ENCODE measurements around the gene CLPSL1. TPM values are rescaled to one million over a fixed set of nuclear protein-coding genes. Genes with fewer than 3 reads are reported as not detected.
A peak's percentile ranks its signal among the peaks of the same experiment; 100 is the strongest.

The CLPSL1 gene
- total and polyA plus RNA-seq, 2 of the 13 experiments (the other 11 are each of a cell fraction or from before 2014, with no cell fraction given), result not detected

DNA sequence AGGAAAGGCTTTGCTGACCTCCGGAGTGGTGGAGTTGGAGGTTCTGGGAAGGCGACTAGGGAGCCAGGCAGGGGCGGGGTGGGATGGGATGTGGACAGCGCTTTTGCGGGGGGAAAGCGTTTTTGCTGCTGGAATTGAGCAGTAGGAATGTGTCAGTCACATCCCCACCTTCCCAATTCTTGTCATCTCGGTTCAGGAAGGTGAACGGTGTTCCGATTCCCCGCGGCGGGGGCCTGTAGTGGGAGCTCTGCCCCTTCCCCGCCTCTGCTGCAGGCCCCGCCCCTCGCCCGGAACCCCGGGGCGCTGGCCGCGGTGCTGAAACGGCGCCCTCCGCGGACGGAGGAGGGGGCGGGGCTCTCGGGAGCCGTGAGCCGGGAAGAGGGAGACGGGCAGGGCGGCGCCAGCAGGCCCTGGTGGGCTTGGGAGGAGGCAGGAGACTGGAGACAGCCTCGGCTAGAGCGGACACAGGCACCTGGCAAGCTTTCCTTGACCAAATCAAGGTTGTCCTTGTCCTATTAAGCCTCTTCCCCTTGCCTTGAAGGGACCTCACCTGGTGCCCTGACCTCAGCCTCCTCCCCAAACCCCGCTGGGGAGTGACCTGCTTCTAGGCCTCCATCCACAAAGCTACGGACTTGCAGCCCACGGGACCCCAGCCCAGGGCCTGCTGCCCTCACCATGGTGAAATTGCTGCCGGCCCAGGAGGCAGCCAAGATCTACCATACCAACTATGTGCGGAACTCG lies 24.3 kb downstream of the CLPSL1 start, which contains the start of gene LHFPL5 (continued):
- TF ChIP-seq, protein P1, sequence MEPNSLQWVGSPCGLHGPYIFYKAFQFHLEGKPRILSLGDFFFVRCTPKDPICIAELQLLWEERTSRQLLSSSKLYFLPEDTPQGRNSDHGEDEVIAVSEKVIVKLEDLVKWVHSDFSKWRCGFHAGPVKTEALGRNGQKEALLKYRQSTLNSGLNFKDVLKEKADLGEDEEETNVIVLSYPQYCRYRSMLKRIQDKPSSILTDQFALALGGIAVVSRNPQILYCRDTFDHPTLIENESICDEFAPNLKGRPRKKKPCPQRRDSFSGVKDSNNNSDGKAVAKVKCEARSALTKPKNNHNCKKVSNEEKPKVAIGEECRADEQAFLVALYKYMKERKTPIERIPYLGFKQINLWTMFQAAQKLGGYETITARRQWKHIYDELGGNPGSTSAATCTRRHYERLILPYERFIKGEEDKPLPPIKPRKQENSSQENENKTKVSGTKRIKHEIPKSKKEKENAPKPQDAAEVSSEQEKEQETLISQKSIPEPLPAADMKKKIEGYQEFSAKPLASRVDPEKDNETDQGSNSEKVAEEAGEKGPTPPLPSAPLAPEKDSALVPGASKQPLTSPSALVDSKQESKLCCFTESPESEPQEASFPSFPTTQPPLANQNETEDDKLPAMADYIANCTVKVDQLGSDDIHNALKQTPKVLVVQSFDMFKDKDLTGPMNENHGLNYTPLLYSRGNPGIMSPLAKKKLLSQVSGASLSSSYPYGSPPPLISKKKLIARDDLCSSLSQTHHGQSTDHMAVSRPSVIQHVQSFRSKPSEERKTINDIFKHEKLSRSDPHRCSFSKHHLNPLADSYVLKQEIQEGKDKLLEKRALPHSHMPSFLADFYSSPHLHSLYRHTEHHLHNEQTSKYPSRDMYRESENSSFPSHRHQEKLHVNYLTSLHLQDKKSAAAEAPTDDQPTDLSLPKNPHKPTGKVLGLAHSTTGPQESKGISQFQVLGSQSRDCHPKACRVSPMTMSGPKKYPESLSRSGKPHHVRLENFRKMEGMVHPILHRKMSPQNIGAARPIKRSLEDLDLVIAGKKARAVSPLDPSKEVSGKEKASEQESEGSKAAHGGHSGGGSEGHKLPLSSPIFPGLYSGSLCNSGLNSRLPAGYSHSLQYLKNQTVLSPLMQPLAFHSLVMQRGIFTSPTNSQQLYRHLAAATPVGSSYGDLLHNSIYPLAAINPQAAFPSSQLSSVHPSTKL (CRISPR knock-in tag; IDR thresholded peaks at IDR 0.05), result peak; percentile 91
- TF ChIP-seq SRSF1 (optimal IDR thresholded peaks at IDR 0.05; ENCODE audit: low read depth, low read length), result peak; percentile 72
- TF ChIP-seq HNF4G (IDR thresholded peaks at IDR 0.05; ENCODE audit: borderline replicate concordance, low read depth, low read length), result no peak
- TF ChIP-seq HNF4G (CRISPR knock-in tag; IDR thresholded peaks at IDR 0.05; ENCODE audit: borderline replicate concordance, low read depth), result 0 out of 2 replicates have a peak, but pooled peaks have one; percentile 56
- TF ChIP-seq, protein P2, sequence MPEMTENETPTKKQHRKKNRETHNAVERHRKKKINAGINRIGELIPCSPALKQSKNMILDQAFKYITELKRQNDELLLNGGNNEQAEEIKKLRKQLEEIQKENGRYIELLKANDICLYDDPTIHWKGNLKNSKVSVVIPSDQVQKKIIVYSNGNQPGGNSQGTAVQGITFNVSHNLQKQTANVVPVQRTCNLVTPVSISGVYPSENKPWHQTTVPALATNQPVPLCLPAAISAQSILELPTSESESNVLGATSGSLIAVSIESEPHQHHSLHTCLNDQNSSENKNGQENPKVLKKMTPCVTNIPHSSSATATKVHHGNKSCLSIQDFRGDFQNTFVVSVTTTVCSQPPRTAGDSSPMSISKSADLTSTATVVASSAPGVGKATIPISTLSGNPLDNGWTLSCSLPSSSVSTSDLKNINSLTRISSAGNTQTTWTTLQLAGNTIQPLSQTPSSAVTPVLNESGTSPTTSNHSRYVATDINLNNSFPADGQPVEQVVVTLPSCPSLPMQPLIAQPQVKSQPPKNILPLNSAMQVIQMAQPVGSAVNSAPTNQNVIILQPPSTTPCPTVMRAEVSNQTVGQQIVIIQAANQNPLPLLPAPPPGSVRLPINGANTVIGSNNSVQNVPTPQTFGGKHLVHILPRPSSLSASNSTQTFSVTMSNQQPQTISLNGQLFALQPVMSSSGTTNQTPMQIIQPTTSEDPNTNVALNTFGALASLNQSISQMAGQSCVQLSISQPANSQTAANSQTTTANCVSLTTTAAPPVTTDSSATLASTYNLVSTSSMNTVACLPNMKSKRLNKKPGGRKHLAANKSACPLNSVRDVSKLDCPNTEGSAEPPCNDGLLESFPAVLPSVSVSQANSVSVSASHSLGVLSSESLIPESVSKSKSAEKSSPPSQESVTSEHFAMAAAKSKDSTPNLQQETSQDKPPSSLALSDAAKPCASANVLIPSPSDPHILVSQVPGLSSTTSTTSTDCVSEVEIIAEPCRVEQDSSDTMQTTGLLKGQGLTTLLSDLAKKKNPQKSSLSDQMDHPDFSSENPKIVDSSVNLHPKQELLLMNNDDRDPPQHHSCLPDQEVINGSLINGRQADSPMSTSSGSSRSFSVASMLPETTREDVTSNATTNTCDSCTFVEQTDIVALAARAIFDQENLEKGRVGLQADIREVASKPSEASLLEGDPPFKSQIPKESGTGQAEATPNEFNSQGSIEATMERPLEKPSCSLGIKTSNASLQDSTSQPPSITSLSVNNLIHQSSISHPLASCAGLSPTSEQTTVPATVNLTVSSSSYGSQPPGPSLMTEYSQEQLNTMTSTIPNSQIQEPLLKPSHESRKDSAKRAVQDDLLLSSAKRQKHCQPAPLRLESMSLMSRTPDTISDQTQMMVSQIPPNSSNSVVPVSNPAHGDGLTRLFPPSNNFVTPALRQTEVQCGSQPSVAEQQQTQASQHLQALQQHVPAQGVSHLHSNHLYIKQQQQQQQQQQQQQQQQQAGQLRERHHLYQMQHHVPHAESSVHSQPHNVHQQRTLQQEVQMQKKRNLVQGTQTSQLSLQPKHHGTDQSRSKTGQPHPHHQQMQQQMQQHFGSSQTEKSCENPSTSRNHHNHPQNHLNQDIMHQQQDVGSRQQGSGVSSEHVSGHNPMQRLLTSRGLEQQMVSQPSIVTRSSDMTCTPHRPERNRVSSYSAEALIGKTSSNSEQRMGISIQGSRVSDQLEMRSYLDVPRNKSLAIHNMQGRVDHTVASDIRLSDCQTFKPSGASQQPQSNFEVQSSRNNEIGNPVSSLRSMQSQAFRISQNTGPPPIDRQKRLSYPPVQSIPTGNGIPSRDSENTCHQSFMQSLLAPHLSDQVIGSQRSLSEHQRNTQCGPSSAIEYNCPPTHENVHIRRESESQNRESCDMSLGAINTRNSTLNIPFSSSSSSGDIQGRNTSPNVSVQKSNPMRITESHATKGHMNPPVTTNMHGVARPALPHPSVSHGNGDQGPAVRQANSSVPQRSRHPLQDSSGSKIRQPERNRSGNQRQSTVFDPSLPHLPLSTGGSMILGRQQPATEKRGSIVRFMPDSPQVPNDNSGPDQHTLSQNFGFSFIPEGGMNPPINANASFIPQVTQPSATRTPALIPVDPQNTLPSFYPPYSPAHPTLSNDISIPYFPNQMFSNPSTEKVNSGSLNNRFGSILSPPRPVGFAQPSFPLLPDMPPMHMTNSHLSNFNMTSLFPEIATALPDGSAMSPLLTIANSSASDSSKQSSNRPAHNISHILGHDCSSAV (CRISPR knock-in tag; IDR thresholded peaks at IDR 0.05; ENCODE audit: borderline replicate concordance), result peak; percentile 56; the same call in 1 of the 2 replicates
- no peak for TF ChIP-seq ZNF572 (CRISPR knock-in tag; IDR thresholded peaks at IDR 0.05)
